Measurements from ENCODE around the gene MFSD6. TPM values are rescaled to one million over a fixed set of nuclear protein-coding genes. Genes with fewer than 3 reads are reported as not detected.

Gene MFSD6
- total and polyA plus RNA-seq, 10 donors: 5.0 to 130 (median 46.9) TPM

DNA sequence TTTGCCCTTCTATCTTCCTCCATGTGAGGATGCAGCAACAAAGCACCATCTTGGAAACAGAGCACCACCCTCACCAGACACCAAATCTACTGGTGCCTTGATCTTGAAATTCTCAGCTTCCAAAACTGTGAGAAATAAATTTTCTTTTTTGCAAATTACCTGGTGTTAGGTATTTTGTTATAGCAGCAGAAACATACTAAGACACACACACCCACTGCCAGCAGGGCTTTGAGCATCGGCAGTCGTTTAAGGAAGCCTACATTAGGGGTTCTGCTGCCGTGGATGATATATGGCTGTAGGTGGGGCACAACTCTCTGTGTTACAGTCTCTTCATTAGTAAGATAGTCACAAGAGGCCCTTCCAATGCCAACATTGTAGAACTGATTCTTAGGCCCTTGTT lies 20.7 kb upstream of the MFSD6 start:
- Histone ChIP-seq H3K9me3 (no peaks in the 10 kb centered on the region), H3K4me3 (no peak overlapping the region), H3K27ac (no peak overlapping the region), H3K27me3 (replicated peaks in 1 of 7) (no peaks in the 10 kb centered on the region), H3K36me3 (no peaks in the 10 kb centered on the region), H3K4me1 (no peaks in the 10 kb centered on the region)
- intact Hi-C loops (cut with DNase I; ENCODE audit: low total_unique reads): loop anchor here (10.0 kb wide), 1 partner anchor 277 kb away; no protein-coding TSS in a partner anchor
- no peak for DNase-seq
- no peak for TF ChIP-seq POLR2A (IDR thresholded peaks at IDR 0.05)
- no peak for TF ChIP-seq POLR2AphosphoS5 (IDR thresholded peaks at IDR 0.05)
- TF ChIP-seq, protein P1, sequence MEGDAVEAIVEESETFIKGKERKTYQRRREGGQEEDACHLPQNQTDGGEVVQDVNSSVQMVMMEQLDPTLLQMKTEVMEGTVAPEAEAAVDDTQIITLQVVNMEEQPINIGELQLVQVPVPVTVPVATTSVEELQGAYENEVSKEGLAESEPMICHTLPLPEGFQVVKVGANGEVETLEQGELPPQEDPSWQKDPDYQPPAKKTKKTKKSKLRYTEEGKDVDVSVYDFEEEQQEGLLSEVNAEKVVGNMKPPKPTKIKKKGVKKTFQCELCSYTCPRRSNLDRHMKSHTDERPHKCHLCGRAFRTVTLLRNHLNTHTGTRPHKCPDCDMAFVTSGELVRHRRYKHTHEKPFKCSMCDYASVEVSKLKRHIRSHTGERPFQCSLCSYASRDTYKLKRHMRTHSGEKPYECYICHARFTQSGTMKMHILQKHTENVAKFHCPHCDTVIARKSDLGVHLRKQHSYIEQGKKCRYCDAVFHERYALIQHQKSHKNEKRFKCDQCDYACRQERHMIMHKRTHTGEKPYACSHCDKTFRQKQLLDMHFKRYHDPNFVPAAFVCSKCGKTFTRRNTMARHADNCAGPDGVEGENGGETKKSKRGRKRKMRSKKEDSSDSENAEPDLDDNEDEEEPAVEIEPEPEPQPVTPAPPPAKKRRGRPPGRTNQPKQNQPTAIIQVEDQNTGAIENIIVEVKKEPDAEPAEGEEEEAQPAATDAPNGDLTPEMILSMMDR (IDR thresholded peaks at IDR 0.05 in 8 of 11, conservative IDR thresholded peaks at IDR 0.05 in 3 of 11): no peak
- WGBS, 5 donors: 89 to 95% (median 93%) methylated on average over 3 of the region's 3 CpGs

DNA sequence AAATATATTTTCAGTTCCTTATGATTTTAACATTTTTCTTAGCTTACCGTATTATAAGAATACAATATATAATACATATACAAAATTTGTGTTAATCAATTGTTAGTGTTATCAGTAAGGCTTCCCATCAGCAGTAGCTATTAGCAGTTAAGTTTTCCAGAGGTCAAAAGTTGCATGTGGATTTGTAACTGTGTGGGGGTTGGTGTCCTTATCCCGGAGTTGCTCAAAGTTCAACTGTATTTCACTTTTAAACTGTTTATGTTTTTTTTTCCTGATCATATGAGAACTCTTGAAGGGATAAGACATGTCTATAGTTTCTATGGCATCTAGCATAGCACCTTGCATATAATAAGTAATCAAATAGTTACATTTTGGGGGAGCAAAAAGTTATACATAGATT lies 11.9 kb upstream of the MFSD6 start:
- Histone ChIP-seq H3K36me3 (no peaks in the 10 kb centered on the region), H3K27me3 (replicated peaks in 1 of 7) (no peaks in the 10 kb centered on the region), H3K4me3 (no peak overlapping the region), H3K27ac (no peak overlapping the region), H3K4me1 (no peaks in the 10 kb centered on the region), H3K9me3 (no peaks in the 10 kb centered on the region)
- intact Hi-C loops (cut with DNase I; ENCODE audit: low total_unique reads): no loop called here
- DNase-seq: no peak
- 81 to 87% (median 86%) methylated on average over 2 of the region's 2 CpGs for WGBS, 5 donors
- TF ChIP-seq POLR2AphosphoS5 (IDR thresholded peaks at IDR 0.05) (no peak), POLR2A (IDR thresholded peaks at IDR 0.05) (no peak)
- TF ChIP-seq, protein P1 (IDR thresholded peaks at IDR 0.05 in 8 of 11, conservative IDR thresholded peaks at IDR 0.05 in 3 of 11): no peak

DNA sequence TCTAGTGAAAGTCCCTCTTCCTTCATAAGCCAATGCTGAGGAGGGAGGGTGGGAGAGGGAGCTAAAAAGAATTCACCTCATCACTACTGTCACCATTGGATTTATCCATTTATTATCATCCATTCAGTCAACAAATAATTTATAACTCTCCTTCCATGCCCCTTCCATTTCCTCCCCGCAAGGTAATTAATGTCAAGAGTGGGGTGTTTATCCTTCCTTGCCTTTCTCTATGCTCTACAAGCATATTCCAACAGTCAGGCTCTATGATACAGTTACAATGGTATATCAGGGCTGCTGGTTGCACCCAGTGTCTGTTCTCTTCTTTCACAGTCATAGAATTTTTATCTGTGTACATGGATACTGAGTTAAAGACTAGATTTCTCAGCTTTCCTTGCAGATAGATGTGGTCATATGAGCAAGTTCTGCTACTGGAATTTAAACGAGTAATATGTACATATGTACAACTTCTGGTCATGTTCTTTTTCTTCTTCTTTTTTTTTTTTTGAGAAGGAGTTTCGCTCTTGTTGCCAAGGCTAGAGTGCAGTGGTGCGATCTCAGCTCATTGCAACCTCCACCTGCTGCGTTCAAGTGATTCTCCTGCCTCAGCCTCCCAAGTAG lies 5.1 kb upstream of the MFSD6 start:
- Histone ChIP-seq H3K36me3 (no peaks in the 10 kb centered on the region), H3K4me3 (no peak overlapping the region), H3K4me1 (peaks cover 0 to 13% (median 9%) of the 10 kb centered on the region in 6 donors), H3K27me3 (replicated peaks in 1 of 7) (peaks cover 0 to 7% (median 0%) of the 10 kb centered on the region in 7 donors), H3K9me3 (no peaks in the 10 kb centered on the region), H3K27ac (no peak overlapping the region)
- intact Hi-C loops (cut with DNase I; ENCODE audit: low total_unique reads): no loop called here
- WGBS, 5 donors: 46 to 62% (median 58%) methylated on average over 5 of the region's 5 CpGs
- no peak for DNase-seq
- no peak for TF ChIP-seq POLR2A (IDR thresholded peaks at IDR 0.05)
- TF ChIP-seq, protein P1 (IDR thresholded peaks at IDR 0.05 in 8 of 11, conservative IDR thresholded peaks at IDR 0.05 in 3 of 11): no peak
- no peak for TF ChIP-seq POLR2AphosphoS5 (IDR thresholded peaks at IDR 0.05)

DNA sequence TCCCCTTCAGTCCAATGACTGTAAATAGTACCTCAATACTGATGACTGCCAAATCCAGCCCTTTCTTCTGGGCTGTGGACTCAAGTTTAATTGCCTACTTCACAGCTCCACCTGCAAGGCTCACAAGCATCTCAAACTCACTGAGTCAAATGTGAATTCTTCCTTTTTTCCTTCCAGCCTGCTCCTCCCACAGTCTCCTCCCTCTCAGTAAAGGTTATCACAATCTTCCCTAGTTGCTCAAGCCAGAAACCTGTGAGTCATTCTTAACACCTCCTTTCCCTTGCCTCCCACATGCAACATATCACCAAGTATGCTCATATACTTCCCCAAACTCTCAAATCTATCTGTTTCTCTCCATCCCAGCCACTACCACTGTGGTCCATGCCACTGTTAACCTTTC lies 3.7 kb upstream of the MFSD6 start:
- H3K4me3 ChIP-seq: no peak overlapping the region
- H3K9me3 ChIP-seq: no peaks in the 10 kb centered on the region
- no peak overlapping the region for H3K27ac ChIP-seq
- DNase-seq: no peak
- H3K27me3 ChIP-seq (replicated peaks in 1 of 7): peaks cover 0 to 7% (median 0%) of the 10 kb centered on the region in 7 donors
- no peaks in the 10 kb centered on the region for H3K36me3 ChIP-seq
- no peak for TF ChIP-seq POLR2AphosphoS5 (IDR thresholded peaks at IDR 0.05)
- no peak for TF ChIP-seq POLR2A (IDR thresholded peaks at IDR 0.05)
- TF ChIP-seq, protein P1 (IDR thresholded peaks at IDR 0.05 in 8 of 11, conservative IDR thresholded peaks at IDR 0.05 in 3 of 11): no peak
- intact Hi-C loops (cut with DNase I; ENCODE audit: low total_unique reads): no loop called here
- H3K4me1 ChIP-seq: peaks cover 3 to 21% (median 18%) of the 10 kb centered on the region in 6 donors
